Stimulated activated CD4-positive, alpha-beta T cell treated with anti-CD3 and anti-CD28 coated beads, TNF-alpha, amount 100 ng/mL, for 48 hours (primary cell): ENCODE results near the gene OR5T2.
"Not testable (repeated sequence)": the region's sequence is repeated elsewhere in the genome, so short reads cannot be mapped to it uniquely, and the experiment has no call there.

Experiments
- DNase-seq, 3 donors: peaks; one replicate each; pipeline ENCODE4 v3.0.0-alpha.2; 2020; ENCODE audit warnings: low read depth in 3 of 3

OR5T2 gene

GRCh38 chr11:56234155-56234554 lies at the start of gene OR5T2:
Gene OR5T2, minus strand, starts transcription at chr11:56234255. Its CDS starts 1,193 bp downstream, at chr11:56233062.
- no peak for DNase-seq

GRCh38 chr11:56273854-56274253 lies 39.8 kb upstream of the OR5T2 start, which contains the start of gene OR5T1:
Gene OR5T1, plus strand, starts transcription at chr11:56274154. Its CDS starts 1,485 bp downstream, at chr11:56275639.
- no peak for DNase-seq

GRCh38 chr11:56271092-56271491 lies 37.0 kb upstream of the OR5T2 start:
- DNase-seq, result no peak

- DNase-seq, result no peak
Observed at GRCh38 chr11:56251954-56252353, 17.9 kb upstream of the OR5T2 start, which contains the start of gene OR5T3. Gene OR5T3, plus strand, starts transcription at chr11:56252254. Its CDS starts 0 bp downstream, at chr11:56252254.

GRCh38 chr11:56219735-56220134 lies 14.3 kb downstream of the OR5T2 start:
- DNase-seq, result not testable (repeated sequence)

GRCh38 chr11:56214537-56214936 lies 19.5 kb downstream of the OR5T2 start:
- no peak for DNase-seq

- DNase-seq, result no peak
Observed at GRCh38 chr11:56207790-56208189, 26.3 kb downstream of the OR5T2 start.

- DNase-seq, result no peak
Observed at GRCh38 chr11:56197367-56197766, 36.7 kb downstream of the OR5T2 start.

- DNase-seq, result no peak
Observed at GRCh38 chr11:56196705-56197104, 37.4 kb downstream of the OR5T2 start.

- DNase-seq, result no peak
Observed at GRCh38 chr11:56188602-56189001, 45.5 kb downstream of the OR5T2 start.

GRCh38 chr11:56183459-56183858 lies 50.6 kb downstream of the OR5T2 start:
- no peak for DNase-seq
